ENCODE results near the gene RPGRIP1L. TPM values are rescaled to one million over a fixed set of nuclear protein-coding genes. Genes with fewer than 3 reads are reported as not detected.

The RPGRIP1L gene
- total and polyA plus RNA-seq, 9 of the 15 experiments (the other 6 are each of a cell fraction or from before 2014, with no cell fraction given) = 3.2 to 7.7 (median 5.8) TPM

GRCh38 chr16:53726625-53727024 lies 23.0 kb upstream of the RPGRIP1L start:
- Histone ChIP-seq H3K4me2 (ENCODE audit: insufficient read depth, low read length) (no peak overlapping the region), H3K9me3 (replicated peaks; ENCODE audit: control insufficient read depth, insufficient read depth, low read depth, low read length) (no peaks in the 10 kb centered on the region), H3K27me3 (ENCODE audit: control insufficient read depth in 2 of 2, insufficient read depth in 2 of 2, low read length in 2 of 2) (no peaks in the 10 kb centered on the region), H3K4me3 (no peak overlapping the region), H3K27ac (ENCODE audit: extremely low read depth, low read depth, low read length) (no peak overlapping the region), H3K9ac (ENCODE audit: insufficient read depth in 1 of 2, low read depth in 2 of 2, low read length in 2 of 2) (no peak overlapping the region), H3K9me1 (ENCODE audit: control insufficient read depth, insufficient read depth, low read length) (peaks cover 3% of the 10 kb centered on the region), H3K79me2 (ENCODE audit: control insufficient read depth, insufficient read depth, low read length) (no peaks in the 10 kb centered on the region), H2AFZ (ENCODE audit: low read depth, low read length) (no peak overlapping the region), H3K36me3 (ENCODE audit: control insufficient read depth, insufficient read depth, low read length) (no peaks in the 10 kb centered on the region), H4K20me1 (replicated peaks; ENCODE audit: control insufficient read depth, insufficient read depth, low read length) (peaks cover 5% of the 10 kb centered on the region; the same call in 1 of the 2 replicates), H3K4me1 (replicated peaks in 1 of 2; ENCODE audit: control insufficient read depth in 2 of 2, insufficient read depth in 2 of 2, low read length in 2 of 2) (peaks cover 0 to 4% of the 10 kb centered on the region in 2 experiments; a peak in 1 of 5 replicates)
- peak; percentile 81 for FAIRE-seq
- intact Hi-C loops (cut with micrococcal nuclease) (no loop called here), in situ Hi-C loops (cut with MboI) (no loop called here)
- BruUV-seq (replicated peaks) = no TSS peak
- CTCF ChIA-PET (ENCODE audit: low intra/inter-chr PET ratio) = no interaction called here
- POLR2A ChIA-PET = no interaction called here
- peak in 2 of 4 experiments; percentile 24 to 56 for DNase-seq (ENCODE audit: extremely low read depth in 1 of 4, low spot score in 3 of 4)
- ATAC-seq = peak; percentile 54; the same call in 2 of the 3 replicates
- no peak for TF ChIP-seq ZNF583 (CRISPR knock-in tag; IDR thresholded peaks at IDR 0.05)
- TF ChIP-seq TRIM24 (IDR thresholded peaks at IDR 0.05) = no peak
- no peak for TF ChIP-seq TSC22D4 (tag; IDR thresholded peaks at IDR 0.05)
- TF ChIP-seq ZNF239 (CRISPR knock-in tag; IDR thresholded peaks at IDR 0.05) = no peak
- TF ChIP-seq E4F1 (CRISPR knock-in tag; IDR thresholded peaks at IDR 0.05; ENCODE audit: borderline replicate concordance) = no peak
- TF ChIP-seq RBFOX2 (IDR thresholded peaks at IDR 0.05; ENCODE audit: low read depth, low read length) = no peak
- TF ChIP-seq ZBTB26 (CRISPR knock-in tag; IDR thresholded peaks at IDR 0.05) = no peak
- TF ChIP-seq CBFA2T2 (conservative IDR thresholded peaks at IDR 0.05) = no peak
- TF ChIP-seq ZNF408 (CRISPR knock-in tag; IDR thresholded peaks at IDR 0.05; ENCODE audit: low read depth) = no peak
- TF ChIP-seq PKNOX1 (IDR thresholded peaks at IDR 0.05) = peak; percentile 71; the same call in 1 of the 2 replicates
- no peak for TF ChIP-seq ARID4B (CRISPR knock-in tag; IDR thresholded peaks at IDR 0.05)
- no peak for TF ChIP-seq ZNF79 (CRISPR knock-in tag; IDR thresholded peaks at IDR 0.05; ENCODE audit: low read depth)
